Stimulated activated CD4-positive, alpha-beta T cell treated with anti-CD3 and anti-CD28 coated beads, Interleukin-1b, Interleukin-23, amount 100 ng/mL, for 4 hours (primary cell): ENCODE data around the gene CLCF1.

Experiments used
- DNase-seq, 2 donors: peaks; one replicate each; pipeline ENCODE4 v3.0.0-alpha.2; 2020; ENCODE audit warnings: low read depth in 2 of 2

The CLCF1 gene

DNA sequence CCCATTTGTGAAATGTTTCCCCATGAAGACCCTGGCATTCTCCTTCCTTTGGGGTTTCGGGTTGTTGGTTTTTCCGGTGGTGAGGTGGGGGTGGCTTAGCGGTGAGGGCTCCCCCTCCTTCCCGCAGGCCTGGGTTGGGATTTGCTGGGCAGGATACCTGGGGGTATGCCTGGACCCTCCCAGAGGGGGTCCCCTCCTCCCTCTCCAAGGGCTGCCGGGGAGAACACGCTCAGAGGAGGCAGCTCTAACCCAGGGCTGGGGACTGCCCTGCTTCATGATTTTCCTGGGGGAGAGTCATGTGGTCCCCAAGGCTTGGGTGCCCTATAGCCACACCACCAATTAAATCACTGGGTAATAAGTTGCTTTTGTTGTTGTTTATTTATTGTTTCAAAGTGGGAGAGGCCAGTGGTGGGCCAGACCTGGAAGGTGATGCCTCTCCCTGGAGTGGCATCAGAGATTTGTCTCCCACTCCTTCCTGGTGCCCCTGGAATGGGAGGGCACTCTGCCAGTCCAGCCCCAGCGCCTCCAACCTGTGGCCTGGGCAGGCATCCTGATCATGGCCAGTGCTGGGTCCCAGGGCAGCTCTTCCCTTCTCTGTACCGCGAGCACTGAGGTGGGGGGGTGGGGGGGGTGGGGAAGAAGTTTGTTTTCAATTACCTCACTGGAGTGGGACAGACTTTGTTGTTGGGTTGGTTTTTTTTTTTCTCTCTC is 1.3 kb upstream of the CLCF1 start:
- DNase-seq, result no peak

DNA sequence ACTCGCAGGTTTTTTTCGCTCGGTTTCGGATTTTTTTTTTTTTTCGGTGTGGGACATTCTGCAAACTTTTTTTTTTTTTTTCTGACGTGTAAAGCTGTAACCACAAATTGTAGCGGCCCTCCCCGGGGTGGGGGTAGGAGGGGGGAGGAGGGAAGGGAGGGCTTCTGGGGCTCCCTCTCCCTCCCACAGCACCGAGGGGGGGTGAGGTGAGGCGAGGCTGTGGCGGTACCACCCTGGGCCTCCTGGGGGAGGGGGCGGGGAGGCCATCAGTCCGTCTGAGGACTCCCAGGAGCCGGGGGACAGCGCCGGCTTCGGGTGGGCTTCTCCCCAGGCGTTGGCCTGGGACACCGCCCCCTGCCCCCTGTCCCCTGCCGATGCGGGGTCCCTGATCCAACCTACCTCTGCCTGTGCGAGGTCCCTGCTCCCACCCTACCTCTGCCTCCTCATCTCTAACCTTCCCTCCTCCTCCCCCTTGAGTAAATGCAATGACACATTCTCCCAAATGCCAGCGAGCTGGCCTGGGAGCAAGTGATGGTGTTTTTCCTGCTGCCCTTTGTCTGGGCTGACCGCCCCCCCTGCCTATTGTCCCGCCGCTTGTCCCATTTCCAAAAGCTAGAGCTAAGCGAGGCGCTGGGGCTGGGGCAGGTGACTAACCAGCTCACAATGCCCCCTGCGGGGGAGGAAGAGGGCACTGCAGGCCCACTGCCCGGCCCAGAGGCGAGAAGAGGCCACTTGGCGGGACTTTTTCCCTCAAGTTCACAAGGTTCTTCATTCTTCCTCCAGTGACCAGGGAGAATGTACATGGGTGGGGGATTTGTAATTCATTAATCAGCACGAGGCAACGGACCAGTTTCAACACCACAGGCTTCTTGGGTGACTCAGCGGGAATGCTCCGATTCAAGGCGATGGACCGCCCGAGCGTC is 511 bp upstream of the CLCF1 start:
- peak; percentile 45 to 58 for DNase-seq

DNA sequence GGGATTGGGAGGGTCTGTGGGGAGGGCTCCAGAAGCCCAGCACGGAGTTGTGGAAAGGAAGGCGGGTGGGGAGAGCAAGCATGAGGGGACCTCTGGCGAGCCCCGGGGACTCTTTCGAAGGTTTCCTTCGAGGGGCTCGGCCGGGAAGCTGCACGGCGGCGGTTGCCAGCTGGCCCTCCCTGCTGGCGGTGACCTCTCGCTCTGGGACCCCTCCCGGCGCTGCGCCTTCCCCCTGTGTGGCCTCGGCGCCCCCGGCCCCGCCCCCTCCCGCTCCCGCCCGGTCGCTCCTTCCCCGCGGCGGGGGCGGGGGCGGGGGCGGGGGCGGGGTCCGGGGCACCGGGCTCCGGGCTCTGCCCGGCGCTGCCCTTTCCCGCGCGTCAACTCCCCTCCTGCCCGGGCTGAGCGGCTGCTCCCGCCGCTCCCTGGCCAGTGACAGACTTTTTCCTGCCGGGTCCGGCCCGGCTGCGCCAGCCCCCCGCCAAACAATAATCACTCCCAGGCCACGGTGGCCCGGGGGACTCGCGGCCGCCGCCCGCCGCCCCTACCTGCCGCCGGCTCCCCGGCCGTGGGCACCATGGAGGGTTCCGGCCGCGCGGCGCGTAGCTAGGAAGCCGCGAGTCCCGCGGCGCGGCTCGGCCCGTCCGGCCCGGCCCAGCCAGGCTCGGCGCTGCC is 941 bp downstream of the CLCF1 start:
- DNase-seq, result no peak

DNA sequence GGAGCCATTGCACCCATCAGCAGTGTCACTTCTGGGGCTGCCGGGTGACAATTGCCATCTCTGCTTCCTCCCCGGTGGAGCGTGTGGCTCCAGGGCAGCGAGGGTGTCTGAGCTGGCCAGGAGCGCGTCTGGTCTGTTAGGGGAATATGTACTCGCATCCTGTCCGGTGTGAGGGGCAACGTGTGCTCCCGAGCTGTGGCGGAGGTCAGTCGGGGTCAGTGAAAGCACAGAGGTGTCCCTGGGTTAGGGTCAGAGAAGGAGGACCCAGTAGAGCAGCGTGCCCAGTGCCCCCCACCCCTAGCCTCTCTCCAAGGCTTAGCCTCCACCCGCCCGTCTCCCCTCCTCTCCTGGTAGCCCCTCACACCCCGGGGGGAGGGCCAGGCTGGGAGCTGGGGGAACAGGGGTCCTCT is 1.5 kb downstream of the CLCF1 start:
- no peak for DNase-seq

DNA sequence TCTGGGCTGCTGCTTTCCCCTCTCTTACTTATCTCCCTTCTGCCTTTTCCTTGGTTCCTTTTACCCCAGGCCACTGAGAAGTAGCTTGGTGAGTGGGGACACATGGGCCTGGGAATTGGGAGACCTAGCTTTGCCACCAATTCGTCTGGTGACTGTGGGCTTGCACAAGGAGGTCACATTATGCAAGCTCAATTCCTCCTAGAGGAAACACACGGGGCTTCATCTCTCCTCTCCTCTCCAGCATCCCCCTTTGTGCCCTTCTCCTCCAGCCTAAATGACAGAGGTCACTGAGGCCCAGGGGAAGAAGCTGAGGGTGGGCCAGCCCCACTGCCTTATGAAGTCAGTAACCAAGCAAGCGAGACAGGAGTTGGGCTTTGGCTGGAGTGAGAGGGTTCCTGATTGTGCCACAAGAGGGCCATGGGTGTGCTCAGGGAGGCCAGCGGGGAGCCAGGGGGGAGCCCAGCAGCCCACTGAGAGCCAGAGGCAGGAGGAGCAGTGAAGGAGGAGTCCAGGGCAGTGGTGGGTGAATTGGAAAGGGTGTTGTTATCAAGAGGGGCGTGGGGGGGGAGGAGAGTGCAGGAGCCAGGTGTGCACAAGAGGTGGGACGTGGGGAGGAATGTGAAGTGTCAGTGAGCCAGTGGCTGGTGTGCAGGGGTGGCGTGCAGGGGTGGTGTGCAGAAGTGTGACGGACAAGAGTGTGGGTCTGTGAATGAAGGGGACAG is 2.0 kb downstream of the CLCF1 start:
- no peak for DNase-seq

DNA sequence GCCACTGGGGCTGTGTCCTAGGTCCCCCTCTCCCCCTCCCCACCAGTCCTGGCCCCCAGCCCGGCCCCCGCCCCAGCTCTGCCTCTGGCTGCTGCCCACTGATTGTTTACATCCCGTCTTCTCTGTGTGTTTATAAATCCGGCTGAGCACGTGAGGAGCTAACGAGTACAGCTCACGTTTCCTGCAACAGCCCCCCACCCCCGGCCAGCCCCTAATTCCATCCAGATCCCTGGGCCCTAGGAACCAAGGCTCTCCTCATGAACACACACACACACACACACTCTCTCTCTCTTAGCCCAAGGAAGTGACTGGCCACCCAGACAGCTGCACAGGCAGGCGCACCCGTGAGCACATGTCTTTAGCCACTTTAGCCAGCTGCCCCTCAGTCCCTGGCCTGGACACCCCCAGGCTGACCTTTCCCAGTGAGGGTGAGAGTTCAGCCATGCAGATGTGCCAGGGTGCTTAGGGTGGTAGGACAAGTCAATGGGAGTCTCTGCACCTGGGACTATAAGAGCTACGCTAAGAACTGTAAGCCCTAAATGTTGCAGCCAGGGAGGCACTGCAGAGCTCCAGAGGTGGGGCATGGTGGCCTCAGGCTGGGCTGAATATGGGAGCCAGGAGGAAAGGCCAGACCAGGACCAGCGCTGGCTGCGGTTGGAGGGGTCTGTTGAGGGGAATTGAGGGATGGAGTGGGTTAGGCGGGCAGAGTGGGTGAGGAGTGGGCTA is 2.9 kb downstream of the CLCF1 start:
- no peak for DNase-seq

DNA sequence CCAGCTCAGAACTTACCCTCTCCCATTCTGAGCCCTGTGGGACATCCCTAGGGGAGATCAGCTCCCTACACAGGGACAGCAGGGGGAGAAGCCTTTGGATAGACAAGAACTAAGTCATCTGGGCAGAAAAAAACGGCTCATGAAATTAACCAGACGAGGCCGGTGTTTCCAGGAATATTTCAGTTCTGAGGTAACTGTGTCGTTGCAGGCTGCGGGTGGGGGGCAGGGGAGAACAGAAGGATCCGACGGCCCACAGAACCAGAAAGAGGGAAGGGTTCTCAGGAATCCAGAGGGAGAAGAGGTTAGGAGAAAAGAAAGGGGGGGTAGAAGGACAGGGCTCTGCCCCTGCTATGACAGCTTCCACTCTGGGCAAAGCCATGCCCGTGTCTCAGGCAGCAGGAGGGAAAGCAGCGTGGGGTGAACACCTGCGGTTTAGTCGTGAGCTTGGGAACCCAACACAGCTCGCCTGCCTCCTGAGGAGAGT is 3.6 kb downstream of the CLCF1 start:
- DNase-seq, result no peak

DNA sequence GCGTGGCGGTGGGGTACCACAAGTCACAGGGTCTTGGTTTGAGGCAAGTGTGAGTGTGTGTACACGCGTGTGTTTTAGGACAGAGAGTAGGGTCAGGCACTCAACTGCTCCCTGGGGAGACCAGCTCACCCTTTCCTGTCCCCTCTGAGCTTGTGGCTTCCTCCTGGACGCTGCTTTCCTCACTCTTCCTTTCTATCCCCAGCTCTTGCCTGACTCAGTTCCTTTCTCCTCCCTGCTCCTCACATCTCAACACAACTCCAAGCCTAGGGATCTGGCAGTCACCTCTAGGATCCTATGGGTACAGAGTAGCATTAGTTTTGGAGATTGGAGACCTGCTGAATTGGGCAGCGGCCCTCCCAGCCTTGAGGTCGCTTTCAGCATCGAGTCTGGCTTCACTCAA is 4.1 kb downstream of the CLCF1 start:
- DNase-seq, result no peak

DNA sequence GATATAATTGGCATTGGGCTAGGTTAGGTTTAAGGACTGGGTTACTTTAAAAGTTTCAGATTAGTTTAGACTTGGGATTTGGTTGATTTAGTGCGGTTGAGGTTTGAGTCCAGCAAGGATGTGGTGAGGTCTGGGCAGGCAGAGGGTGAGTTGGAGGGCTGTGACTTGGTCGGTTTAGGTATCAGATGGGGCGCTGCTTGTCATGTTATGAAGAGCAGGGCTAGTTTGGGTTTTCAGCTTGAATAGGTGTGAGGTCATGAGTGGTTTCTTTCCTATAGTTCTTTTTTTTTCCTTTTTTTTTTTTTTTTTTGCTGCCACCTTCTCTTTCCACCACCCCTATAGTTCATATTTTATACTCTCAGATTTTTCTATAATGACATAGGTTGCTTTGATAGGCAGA is 4.8 kb downstream of the CLCF1 start:
- DNase-seq, result no peak

DNA sequence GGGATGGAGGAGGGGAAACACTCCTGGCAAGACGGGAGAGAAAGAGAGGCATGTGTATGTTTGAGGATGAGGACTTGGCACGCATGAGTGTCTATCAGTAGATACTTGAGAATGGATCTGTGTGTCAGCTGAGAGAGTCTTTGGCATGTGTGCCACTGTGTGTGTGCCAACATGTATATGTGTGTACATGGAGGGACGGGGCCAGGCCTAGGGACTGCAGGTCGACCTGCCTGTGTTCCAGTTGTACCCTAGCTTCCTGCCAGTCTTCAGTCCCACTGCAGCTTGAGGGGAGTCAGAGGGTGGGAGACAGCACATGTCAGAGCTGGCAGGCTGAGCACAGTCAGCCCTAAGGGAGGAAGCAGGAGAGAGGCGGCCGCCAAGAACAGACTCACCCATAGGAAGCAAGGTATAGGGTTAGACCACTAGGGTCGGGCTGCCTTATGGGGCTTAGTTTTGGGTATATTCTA is 5.6 kb downstream of the CLCF1 start:
- DNase-seq, result no peak

DNA sequence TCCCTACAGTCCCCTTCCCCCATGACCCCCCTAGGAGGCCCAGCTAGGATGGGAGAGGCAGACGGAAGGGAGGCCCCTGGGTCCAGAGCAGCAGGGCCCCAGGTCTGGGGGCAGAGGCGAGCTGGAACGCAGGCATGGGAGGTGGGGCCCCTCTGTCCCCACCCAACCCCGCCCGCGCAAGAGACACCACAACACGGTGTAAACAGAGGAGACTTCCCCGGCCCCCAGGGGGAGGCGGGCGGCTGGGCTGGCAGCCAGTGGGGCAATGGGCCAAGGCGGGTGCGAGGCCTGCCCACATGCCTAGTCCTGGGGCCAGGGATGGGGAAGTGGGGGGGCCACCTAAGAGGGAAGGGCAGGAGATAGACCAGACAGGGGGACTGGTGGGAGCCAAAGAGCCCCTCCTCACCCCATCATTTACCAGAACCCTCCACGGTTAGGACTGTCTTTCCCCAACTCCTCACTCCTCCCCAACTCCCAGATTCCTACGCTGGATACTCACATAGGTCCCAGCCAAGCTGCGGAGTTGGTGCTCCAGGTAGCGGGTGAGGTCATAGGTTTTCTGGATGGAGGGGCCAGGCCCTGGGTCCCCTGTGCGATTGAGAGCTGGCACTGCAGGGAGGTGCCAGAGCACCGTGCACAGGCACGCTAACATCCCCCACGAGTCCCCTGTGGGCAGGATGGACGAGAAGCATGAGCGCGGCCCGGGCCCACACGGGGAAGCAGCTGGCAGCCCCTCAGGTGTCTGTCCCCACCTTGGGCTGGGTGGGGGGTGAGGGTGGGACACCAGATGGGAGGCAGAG is 6.2 kb downstream of the CLCF1 start:
- DNase-seq, result no peak

DNA sequence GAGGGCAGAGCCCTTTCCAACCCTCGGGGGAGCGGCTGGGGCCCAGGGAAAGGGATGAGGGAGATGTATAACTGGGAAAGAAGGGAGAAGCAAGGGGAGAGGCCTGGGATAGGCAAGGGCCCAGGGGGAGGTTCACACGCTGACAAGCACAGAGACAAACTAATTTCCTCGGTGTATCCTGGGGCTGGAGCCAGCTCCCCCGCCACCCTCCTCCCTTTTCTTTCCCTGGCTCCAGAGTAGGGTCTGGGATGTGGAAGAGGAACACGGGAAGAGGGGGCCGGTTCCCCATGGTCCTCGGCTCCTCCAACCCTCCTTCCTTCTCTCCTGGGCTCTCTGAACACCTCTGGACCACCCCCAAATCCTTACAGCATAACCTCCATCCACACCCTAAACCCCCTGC is 6.9 kb downstream of the CLCF1 start:
- no peak for DNase-seq

DNA sequence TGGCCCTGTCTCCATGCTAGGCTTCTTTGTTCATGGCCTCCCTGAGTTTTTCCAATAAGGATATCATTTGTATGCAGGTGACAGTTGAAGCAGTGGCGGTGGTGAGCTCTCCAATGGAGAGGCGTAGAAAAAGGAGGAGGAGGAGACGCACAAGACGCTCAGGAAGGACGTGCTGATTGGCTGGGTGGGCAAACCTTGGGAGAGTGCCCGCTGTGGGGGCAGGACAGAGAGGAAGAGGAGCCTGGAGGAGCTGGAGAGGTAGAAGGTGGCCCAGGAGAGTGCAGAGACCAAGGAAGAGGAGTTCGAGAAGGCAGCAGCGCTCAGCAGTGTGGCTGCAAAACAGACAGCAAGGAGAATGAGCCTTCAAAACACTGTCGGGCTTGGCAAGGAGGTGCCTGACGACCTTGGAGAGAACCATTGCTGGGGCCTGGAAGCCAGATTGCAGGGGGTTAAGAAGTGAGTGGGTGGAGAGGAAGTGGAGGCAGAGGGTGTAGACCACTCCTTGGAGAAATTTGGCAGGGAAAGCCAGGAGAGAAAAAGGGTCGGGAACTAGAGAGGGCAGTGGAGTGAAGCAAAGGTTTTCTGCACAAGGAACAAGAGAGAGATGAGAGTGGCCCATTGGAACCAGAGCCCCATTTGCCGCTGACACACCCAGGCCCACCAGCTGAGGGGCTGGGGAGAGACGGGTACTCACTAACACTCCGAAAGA is 7.5 kb downstream of the CLCF1 start:
- no peak for DNase-seq

DNA sequence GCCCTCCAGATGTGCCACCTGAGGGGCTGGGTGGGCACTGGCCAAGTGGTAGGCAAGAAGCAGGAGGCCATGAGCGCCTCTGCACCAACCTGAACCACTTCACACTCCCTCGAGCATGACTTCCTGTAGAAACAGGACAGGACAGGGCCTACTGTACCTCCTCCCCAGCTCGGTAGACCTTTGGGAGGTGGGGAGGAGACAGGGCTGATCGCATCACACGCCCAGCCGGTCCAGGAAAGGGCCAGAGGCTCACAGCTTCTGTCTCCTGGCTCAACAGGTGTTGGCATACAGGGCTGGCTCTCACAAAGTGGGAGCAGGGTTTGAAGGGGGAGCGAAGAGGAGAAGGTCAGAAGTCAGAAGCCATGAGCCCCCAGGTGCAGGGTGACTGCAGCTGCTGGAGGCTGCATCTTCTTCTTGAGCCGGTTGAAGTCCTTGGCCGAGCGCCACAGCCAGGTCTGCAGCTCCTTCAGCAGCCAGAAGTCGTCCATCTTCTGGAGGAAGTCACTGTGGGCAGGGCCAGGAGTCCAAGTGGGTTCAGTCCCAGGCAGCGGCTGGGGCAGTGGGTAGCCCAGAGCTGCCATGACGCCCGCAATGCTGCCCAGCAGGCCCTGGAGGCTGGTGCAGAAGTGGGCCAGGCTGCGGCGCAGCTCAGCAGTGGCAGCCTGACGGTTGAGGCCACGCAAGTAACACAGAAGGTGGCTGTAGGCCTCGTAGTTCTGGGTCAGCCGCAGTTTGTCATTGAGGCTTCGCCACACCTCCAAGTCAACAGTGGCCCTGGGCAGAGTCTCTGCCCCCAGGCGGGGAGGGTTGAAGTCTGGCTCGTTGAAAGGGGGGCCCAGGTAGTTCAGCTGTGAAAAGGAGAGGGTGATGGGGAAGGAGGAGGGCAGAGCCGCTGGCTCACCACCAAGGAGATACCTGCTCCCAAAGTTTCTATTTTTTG is 8.3 kb downstream of the CLCF1 start:
- DNase-seq, result no peak

DNA sequence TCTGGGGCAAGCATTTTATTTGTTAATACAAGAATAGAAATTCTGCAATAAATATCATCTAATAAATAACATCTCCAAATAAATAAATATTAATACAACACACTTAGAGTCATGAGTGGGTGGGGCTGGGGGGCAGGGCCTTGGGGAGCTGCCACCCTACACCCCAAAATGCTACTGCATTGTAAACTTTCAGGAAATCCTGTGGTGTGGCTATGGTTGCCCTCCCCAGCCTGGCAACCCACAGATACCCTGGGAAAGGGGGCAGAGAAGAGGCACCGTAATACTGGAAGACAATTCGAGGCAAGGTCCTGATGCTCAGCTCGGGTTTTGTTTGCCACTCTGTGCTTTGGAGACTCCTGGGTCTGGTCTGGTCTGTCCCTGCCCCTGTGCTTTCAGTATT is 9.2 kb downstream of the CLCF1 start:
- no peak for DNase-seq

DNA sequence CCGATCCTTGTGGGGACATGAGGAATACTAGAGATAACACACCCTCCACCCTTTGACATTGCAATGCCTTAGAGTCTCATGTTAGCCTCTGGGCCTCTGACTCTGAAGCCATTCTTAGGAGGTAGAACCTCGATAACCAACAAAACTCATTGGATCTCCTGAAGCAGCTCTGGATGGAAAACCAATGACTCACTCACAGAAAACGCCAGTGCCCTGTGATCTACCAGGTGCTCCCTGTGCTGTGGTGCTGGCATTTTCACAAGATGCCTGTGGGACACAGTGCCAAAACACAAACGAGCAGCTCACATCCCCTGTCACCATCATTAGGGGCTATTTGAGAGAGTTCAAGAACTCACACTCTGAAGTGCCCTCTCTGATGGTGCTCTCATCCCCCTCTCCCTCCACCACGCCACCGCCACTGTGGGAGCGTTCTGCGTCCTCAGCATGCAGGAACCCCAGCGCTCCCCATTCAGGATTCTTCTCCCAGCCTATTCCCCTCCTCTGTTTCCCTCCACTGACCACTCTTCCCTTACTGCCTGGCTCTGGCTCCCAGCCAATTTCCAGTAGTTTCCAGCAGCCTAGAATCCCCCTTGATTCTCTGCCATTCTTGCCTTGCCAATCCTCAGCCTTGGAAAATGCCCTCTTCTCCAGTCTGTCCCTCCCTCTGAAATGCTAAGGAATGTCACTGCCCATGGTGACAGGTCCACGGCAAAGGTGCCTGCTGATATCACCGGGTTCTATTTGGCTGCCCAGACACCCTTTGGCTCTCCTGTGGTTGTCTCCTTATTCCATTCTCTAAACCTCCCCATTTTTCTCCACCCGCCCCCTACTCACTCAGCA is 15.3 kb downstream of the CLCF1 start:
- no peak for DNase-seq

DNA sequence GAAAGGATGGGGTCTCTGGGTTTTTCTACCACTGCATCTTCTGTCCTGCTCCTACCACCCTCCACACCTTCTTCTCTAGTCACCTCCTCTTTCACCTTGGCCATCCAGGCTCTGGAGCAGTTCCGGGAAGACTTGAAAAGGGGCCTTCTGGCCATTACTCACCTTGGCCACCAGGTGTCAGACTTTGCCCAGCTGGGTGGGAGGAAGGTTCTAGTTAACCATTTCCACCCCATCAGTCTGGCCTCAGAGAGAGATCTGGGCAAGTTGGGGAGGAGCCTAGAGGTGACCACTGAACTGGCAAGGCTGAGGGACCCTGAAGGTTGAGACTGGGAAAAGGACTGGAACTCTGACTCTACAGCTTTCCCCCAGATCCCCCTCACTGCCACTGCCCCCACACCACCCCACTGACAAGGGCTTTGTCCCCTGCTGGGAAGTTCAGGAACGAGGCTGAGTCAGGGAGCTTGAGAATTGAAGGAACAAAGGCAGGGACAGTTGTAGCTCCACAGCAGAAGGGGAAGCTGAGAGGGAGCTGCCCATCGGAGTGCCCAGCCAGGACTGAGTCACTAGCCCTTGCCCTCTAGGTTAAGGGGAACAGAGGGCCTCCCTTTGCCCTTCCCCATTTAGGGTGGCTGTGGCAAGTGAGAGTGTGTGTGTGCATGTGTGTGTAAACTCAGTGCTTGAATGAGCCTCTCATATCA is 16.4 kb downstream of the CLCF1 start:
- peak; percentile 43 to 60 for DNase-seq
